Glutamatergic neuron (in vitro differentiated cells): ENCODE data around the gene SEC22C. TPM values are rescaled to one million over a fixed set of nuclear protein-coding genes. Genes with fewer than 3 reads are reported as not detected.
A peak's percentile ranks its signal among the peaks of the same experiment; 100 is the strongest.

ENCODE experiments used
- DNase-seq: peaks from one replicate; pipeline ENCODE4 v3.0.0; 2022
- H3K27ac Mint-ChIP-seq: one replicate; pipeline ENCODE4 v1.8.0; 2020; ENCODE audit warnings: mild to moderate bottlenecking, mixed read lengths, inconsistent platforms; ENCODE audit not compliant: unreplicated experiment
- H3K27me3 Mint-ChIP-seq: one replicate; pipeline ENCODE4 v1.8.0; 2020; ENCODE audit warnings: mild to moderate bottlenecking, moderate library complexity, mixed read lengths, inconsistent platforms; ENCODE audit not compliant: unreplicated experiment
- H3K36me3 Mint-ChIP-seq: one replicate; pipeline ENCODE4 v1.8.0; 2020; ENCODE audit warnings: mild to moderate bottlenecking, mixed read lengths, inconsistent platforms; ENCODE audit not compliant: unreplicated experiment
- H3K4me1 Mint-ChIP-seq: one replicate; pipeline ENCODE4 v1.8.0; 2020; ENCODE audit warnings: mild to moderate bottlenecking, low read depth, mixed read lengths, inconsistent platforms; ENCODE audit not compliant: unreplicated experiment
- H3K4me3 Mint-ChIP-seq: one replicate; pipeline ENCODE4 v1.8.0; 2020; ENCODE audit warnings: mild to moderate bottlenecking, mixed read lengths, inconsistent platforms; ENCODE audit not compliant: unreplicated experiment
- H3K9me3 Mint-ChIP-seq: one replicate; pipeline ENCODE4 v1.8.0; 2020; ENCODE audit warnings: mild to moderate bottlenecking, moderate library complexity, mixed read lengths, inconsistent platforms; ENCODE audit not compliant: unreplicated experiment
- total RNA-seq: library from RNA; stranded (reverse); fragmentation: NEBNext Ultra II Directional; extraction: Animal tissue kit (Norgen Biotek cat#: 25700); gene quantifications from one replicate; pipeline ENCODE4 v1.2.1, GENCODE V29; 2021; ENCODE audit not compliant: unreplicated experiment
- TF ChIP-seq, protein P1 (sequence below): fragments of 200-600 bp; sonication (generic); IDR thresholded peaks from one replicate; pipeline ENCODE4 v1.5.0; 2021; ENCODE audit not compliant: partially characterized antibody, unreplicated experiment

Gene SEC22C
- total RNA-seq, 1 donor from 2014 or later = 36.9 TPM

GRCh38 chr3:42546691-42547213 is 35.0 kb downstream of the SEC22C start:
- no peak overlapping the region for H3K4me3 Mint-ChIP-seq
- H3K4me1 Mint-ChIP-seq = peaks cover 18% of the 10 kb centered on the region
- peaks cover 7% of the 10 kb centered on the region for H3K27me3 Mint-ChIP-seq
- DNase-seq = no peak
- peaks cover 4% of the 10 kb centered on the region for H3K36me3 Mint-ChIP-seq
- H3K9me3 Mint-ChIP-seq = no peaks in the 10 kb centered on the region
- H3K27ac Mint-ChIP-seq = no peak overlapping the region
- TF ChIP-seq, protein P1, sequence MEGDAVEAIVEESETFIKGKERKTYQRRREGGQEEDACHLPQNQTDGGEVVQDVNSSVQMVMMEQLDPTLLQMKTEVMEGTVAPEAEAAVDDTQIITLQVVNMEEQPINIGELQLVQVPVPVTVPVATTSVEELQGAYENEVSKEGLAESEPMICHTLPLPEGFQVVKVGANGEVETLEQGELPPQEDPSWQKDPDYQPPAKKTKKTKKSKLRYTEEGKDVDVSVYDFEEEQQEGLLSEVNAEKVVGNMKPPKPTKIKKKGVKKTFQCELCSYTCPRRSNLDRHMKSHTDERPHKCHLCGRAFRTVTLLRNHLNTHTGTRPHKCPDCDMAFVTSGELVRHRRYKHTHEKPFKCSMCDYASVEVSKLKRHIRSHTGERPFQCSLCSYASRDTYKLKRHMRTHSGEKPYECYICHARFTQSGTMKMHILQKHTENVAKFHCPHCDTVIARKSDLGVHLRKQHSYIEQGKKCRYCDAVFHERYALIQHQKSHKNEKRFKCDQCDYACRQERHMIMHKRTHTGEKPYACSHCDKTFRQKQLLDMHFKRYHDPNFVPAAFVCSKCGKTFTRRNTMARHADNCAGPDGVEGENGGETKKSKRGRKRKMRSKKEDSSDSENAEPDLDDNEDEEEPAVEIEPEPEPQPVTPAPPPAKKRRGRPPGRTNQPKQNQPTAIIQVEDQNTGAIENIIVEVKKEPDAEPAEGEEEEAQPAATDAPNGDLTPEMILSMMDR = no peak

GRCh38 chr3:42545284-42545900 is 36.4 kb downstream of the SEC22C start:
- H3K36me3 Mint-ChIP-seq = no peaks in the 10 kb centered on the region
- DNase-seq = peak; percentile 30
- peak overlapping the region; percentile 48 for H3K4me3 Mint-ChIP-seq
- peaks cover 21% of the 10 kb centered on the region for H3K4me1 Mint-ChIP-seq
- TF ChIP-seq, protein P1 = no peak
- H3K27ac Mint-ChIP-seq = peak overlapping the region; percentile 14
- peaks cover 7% of the 10 kb centered on the region for H3K27me3 Mint-ChIP-seq
- no peaks in the 10 kb centered on the region for H3K9me3 Mint-ChIP-seq

DNA sequence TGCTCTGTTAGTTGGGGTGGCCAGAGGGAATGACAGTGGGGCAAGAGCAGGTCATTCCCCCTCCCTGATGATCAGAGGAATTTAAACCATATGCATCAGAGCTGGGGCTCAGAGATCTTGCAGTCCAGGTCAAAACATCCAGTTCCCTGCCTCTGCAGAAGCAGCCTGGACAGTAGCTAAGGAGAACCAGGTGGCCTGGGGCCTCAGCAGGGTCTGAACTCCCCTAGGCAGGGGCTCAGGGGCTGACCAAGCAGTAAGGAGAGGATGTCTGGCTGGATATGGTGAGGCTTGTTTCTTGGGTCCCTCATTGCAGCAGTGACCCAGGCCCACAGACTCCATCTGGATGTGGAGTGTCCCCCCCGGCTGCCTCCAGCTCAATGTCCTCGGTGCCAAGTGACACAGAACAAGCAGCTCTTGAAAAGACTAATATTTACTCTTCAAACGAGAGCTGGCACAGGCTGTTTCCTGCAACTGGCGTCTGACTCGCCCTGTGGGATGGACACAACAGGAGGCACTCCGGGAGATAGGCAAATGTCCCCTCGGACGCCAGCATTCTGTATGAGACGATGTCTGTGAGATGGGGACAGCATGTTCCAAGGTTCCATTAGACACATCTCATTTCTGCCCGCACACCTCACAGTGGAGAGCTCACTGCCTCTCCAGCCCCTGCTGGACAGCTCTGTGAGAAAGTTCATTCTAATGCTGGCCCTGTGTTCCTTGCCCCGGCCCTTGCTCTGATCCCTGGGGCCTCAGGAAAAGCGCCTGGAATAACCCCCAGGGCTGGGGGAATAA is 37.1 kb downstream of the SEC22C start:
- H3K27ac Mint-ChIP-seq = no peak overlapping the region
- DNase-seq = no peak
- TF ChIP-seq, protein P1 = no peak
- no peak overlapping the region for H3K4me3 Mint-ChIP-seq
- no peaks in the 10 kb centered on the region for H3K9me3 Mint-ChIP-seq
- H3K4me1 Mint-ChIP-seq = peaks cover 20% of the 10 kb centered on the region
- H3K36me3 Mint-ChIP-seq = no peaks in the 10 kb centered on the region
- H3K27me3 Mint-ChIP-seq = peaks cover 7% of the 10 kb centered on the region

- H3K4me1 Mint-ChIP-seq = peaks cover 13% of the 10 kb centered on the region
- H3K4me3 Mint-ChIP-seq = no peak overlapping the region
- H3K9me3 Mint-ChIP-seq = peaks cover 2% of the 10 kb centered on the region
- TF ChIP-seq, protein P1 = no peak
- H3K27ac Mint-ChIP-seq = no peak overlapping the region
- peaks cover 10% of the 10 kb centered on the region for H3K27me3 Mint-ChIP-seq
- H3K36me3 Mint-ChIP-seq = no peaks in the 10 kb centered on the region
- DNase-seq = no peak
Observed at GRCh38 chr3:42541079-42541478, 40.7 kb downstream of the SEC22C start.
